HG03432 (cell line): ENCODE data around the gene FBN3.
"Not testable (repeated sequence)": the region's sequence is repeated elsewhere in the genome, so short reads cannot be mapped to it uniquely, and the experiment has no call there.

ENCODE experiments used
- ATAC-seq: cut with Tn5 transposase; IDR thresholded peaks from one replicate; pipeline ENCODE4 v1.9.1; 2021; ENCODE audit warnings: mild to moderate bottlenecking, moderate library complexity; ENCODE audit not compliant: unreplicated experiment

FBN3 gene

DNA sequence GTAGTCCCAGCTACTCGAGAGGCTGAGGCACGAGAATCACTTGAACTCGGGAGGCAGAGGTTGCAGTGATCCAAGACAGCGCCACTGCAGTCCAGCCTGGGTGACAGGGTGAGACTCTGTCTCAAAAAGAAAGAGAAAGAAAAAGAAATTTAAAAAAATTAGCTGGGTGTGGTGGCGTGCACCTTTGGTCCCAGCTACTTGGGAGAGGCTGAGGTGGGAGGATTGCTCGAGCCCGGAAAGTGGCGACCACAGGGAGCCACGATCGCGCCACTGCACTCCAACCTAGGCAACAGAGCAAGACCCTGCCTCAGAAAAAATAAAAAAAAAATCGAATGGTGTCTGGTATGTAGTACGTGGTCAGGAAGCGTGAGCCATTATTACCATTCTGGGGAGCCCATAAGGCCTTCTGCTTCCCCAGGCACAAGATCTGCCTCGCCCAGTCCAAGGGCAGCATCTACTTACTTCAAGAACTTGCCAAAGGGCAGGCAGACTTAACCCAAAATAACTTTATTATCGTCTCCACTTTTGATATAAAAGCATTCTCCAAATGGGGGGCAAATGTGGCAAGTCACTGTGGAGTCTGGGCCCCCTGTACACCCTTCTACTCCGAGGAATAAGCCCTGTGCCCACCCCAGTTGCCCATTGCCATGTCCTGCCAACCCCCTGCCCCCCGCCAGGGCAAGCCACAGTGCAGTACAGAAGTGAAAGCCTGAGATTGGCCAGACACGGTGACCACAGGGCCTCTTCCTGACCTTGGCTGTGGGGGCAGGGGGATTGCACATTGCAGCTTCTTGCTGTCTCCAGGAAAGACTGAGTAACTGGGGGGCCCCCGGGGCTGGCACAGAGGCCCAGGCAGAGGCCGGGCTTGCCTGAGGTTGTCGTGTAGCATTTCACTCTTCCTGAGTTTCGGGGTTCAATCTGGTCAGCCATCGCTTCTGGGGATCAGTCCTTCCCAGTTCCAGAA, 84.2 kb downstream of the FBN3 start:
- no peak for ATAC-seq

DNA sequence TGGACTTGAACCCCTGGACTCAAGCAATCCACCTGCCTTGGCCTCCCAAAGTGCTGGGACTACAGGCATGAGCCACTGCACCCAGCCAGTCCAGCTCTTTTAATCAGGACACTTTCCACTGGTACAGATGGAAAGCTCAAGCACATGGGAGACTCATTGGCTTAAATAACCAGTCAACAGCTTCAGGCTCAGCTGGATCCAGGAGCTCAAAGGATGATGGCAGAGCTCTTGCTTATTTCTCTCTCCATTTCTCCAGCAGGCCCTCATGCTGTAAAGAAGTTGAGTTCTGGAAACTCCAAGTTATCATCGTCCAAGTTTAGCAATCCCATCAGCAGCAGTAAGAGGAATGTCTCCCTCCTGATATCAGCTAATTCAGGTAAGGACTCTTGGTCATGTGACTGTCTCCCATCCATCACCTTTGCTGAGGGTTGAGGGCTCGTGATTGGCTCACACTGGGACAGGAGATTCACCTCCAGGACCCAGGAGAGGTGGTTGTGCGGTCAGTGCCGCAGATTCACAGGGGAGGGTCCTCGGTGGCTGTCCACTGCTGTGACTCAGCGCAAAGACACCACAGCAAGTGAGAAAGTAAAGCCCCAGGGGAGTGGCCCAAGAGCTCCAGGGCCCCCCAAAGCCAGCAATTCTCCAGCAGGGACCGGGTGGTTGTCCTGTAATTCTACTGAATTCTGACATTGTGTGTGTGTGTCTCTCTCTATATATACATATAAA, 91.7 kb downstream of the FBN3 start:
- ATAC-seq = no peak

DNA sequence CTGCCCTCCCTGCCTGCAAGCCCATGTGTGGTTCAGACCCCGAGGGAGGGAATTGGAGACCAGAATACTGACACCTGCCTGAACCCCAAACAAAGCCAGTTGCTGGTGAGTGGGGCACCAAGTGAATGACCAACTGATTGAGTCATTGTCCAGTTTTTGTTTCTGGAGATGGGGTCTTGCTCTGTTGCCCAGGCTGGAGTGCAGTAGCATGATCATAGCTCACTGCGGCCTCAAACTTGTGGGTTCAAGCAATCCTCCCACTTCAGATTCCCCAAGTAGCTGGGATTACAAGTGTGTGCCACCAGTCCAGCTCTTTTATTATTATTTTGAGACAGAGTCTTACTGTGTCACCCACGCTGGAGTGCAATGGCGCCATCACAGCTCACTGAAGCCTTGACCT, 92.9 kb downstream of the FBN3 start:
- ATAC-seq = no peak

DNA sequence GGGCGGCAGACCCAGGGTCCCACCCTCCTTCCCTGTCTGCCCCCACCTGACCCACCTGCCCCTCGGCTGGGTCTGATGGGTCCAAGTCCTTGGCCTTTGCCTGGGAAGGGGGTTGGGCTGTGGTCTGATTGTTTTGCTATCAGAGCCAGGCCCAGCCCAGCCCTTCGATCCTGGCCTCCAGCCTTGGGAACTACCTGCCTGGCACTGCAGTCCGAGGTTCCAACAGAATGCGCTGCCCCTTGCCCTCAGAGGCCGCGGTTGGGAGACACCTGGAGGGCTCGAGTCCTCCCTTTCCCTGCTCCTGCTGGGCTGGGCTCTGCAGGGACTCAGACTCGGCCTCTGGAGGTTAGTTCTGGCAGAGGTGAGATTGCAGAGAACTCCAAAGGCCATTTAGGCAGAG, 95.2 kb downstream of the FBN3 start:
- ATAC-seq = no peak

DNA sequence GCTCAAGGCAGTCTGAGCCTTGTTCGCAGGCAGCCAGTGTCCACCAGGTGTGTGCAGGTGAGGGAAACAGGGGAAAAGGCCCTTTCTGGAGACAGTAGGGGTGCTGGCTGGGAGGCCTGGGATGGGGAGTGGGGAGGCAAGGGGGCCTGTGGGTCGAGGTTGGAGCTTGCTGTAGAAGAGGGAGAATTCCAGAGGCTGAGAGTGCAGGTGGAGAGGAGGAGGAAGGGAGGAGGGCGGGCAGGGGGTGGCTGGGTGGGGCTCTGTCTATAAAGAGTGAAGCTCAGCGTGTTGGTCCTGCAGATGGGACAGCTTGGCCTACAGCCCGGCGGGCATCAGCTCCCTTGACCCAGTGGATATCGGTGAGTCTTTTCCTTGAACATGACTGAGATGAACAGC, 96.9 kb downstream of the FBN3 start, which contains the start of gene CCL25:
CCL25 (plus strand) TSS at position 297 of the 396 bp plus-strand sequence. CDS start 290 bp downstream, outside the sequence.
- ATAC-seq = no peak

DNA sequence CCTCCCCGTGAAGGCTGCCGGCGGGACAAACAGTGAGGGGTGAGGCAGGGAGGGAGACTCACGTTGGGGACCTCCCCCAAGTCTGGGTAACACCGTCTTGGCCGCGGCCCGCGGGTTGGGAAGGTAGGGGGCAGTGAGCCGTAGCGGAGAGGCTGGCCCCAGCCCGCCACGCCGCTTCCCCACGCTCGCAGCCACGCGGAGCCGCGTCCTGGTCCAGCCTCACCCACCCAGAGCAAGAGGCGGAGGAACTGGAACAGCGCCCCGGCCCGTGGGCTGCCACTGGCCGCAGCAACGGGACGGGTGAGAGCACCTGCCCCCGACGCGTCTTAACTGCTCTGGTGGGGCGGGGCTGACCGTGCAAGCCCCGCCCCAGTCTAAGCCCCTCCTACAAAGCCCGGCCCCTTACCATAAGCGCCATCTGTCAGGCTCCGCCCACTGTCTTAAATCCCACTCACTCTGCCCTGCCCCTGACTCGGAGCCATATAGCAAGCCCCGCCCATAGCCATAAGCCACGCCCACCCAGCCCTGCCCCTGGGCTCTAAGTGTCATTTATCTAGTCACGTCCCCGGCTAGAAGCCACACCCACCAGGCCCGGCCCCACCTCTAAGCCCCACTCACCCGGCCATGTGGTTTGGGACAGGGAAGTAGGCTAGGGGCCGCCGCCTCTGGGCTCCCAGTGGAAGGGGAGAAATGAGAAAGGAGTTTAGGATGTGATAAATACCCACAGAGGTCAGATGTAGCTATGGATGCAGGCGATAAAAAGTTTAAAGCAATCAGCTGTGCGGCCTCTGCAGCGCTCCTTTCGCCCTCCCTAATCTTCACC, 98.9 kb downstream of the FBN3 start:
- ATAC-seq = peak; percentile 83

DNA sequence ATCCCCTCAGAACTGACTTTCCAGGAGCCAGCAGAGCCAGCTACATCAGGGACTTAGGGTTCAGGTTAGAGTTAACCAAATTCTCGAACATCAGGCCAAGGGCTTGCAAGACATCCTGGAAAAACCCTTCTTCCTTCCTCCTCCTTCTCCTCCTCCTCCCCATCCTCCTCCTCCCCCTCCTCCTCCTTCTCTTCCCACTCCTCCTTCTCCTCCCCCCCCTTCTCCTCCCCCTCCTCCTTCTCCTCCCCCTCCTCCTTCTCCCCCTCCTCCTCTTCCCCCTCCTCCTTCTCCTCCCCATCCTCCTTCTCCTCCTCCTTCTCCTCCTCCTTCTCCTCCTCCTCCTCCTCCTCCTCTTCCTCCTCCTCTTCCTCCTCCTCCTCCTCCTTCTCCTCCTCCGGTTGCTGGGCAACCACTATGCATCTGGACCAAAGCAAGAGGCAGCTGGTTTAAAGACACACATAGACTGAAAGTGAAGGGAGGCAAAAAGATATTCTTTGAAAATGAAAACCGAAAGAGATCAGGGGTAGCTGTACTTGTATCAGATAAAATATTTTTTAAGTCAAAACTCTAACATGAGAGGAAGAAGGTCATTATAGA, 102.7 kb downstream of the FBN3 start:
- ATAC-seq = no peak

DNA sequence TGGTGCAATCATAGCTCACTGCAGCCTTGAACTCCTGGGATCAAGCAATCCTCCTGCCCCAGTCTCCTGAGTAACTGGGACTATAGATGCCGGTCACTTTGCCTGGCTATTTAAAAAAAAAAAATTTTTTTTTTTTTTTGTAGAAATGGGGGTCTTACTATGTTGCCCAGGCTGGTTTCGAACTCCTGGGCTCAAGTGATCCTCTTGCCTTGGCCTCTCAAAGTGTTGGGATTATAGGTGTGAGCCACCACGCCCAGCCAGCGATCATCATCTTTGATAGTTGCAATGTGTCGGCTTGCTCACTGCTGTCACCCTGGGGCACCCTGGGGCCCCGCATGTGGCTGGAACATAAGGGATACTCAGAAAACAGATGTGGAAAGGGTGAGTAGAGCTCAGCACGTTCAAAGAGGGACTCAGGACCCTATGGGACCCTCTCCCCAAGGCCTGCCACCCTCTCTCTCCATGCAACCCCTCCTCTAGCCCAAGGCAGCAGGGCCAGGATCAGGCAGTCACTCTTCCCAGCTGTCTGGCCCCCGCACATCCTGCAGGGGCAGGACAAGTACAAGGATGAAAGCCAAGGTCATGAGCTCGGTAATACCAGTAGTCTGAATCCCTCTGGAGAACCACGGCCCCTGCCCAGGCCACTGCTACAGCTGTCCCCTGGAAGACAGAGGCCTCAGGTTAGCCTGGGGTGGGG, 103.4 kb downstream of the FBN3 start:
- no peak for ATAC-seq

DNA sequence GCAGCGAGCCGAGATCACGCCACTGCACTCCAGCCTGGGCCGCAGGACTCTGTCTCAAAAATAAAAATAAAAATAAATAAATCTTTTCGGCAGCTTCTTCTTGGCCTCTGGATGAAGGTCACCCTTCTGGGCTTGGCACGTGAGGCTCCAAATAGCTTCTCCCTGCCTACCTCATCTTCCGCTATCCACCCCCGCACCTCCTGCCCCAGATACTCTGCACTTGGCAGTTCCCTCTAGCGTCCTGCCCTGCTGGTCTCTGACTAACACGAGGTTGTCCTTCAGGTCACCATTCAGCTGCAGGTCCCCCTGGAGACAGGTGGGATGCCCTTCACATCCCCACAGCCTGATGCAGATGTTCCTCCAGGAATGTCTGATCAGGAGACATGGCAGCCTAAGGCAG, 105.4 kb downstream of the FBN3 start:
- ATAC-seq = no peak

DNA sequence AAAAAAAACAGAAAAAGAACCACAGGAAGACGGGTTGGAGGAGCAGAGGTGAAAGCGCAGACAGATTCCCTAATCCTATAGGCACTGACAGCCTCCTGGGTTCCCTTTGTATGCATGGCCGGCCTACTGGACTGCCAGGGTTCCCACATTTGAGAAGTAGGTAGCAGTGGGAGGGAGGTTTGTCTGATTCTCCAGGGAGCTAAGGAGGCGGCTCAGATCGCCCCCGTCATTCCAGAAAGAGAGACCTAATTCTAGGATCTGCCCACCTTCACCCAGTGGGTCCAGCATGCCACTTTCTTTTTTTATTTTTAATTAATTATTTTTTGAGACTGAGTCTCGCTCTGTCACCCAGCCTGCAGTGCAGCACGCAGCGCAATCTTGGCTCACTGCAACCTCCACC, 106.5 kb downstream of the FBN3 start:
- ATAC-seq = no peak

DNA sequence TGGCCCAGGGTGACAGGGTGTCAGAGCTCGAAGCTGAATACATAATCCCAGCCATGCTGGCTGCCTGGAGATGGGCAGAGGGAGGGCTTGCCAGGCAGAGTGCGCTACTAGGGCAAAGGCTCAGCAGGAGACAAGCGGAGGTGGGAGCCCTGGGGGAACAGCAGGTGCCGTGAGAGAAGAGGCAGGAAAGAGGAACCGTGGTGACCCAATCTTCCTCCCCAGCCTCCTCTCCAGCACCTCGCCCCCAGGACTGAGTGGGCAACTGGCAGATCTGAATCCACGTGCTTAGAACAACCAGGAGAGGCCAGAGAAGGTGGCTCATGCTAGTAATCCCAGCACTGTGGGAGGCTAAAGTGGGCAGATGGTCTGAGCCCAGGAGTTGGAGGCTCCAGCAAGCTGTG, 107.9 kb downstream of the FBN3 start:
- ATAC-seq = no peak

DNA sequence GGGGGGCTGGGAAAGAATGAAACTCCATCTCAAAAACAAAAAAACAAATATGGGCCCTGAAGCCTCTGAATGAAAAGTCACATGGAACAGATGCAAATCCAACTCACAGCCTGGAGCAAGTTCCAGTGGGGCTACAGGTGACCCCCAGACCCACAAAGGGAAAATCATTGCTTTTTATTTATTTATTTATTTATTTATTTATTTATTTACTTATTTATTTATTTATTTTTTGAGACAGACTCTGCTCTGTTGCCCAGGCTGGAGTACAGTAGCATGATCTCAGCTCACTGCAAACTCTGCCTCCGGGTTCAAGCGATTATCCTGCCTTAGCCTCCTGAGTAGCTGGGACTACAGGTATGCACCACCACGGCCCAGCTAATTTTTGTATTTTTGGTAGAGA, 110.2 kb downstream of the FBN3 start:
- ATAC-seq = no peak

DNA sequence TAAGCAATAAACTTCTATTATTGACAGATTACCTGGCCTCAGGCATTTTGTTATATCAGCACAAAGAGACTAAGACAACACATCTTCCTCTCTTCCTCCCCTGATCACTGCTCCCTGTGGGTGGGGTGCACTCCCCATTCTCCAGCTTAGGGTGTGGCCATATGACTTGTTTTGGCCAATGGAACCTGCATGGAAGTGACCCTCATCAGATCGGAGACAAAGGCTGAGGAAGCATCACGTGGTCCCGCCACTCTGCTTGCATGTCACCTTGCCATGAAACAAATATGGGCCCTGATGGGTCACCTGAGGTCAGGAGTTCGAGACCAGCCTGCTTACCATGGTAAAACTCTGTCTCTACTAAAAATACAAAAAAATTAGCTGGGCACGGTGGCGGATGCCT, 110.6 kb downstream of the FBN3 start:
- ATAC-seq = no peak

DNA sequence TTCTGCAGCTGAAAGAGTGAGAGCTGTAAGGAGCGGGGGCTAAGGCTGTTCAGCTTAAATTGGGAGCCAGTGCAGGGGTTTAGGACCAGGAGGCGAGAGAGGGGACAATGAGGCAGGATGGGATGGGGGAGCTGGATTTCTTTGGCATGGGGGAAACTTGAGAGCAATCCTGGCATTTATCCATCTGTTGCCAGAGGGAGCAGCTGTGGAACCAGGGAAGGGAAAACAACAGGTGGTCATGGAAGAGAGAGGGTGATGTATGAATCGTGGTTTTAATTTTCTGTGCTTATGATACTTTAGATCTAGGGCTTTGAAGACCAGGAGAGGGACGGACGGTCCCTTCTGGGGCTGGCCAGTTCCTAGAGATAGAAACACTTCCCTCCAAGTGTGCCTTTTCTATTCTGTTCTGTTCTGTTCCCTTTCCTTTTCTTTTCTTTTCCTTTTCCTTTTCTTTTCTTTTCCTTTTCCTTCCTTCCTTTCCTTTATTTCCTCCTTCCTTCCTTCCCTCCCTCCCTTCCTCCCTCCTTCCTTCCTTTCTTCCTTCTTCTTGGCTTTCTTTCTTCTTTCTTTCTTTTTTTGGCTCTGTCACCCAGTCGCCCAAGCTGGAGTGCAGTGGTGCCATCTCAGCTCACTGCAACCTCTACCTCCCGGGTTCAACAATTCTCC, 112.8 kb downstream of the FBN3 start:
- ATAC-seq = no peak

DNA sequence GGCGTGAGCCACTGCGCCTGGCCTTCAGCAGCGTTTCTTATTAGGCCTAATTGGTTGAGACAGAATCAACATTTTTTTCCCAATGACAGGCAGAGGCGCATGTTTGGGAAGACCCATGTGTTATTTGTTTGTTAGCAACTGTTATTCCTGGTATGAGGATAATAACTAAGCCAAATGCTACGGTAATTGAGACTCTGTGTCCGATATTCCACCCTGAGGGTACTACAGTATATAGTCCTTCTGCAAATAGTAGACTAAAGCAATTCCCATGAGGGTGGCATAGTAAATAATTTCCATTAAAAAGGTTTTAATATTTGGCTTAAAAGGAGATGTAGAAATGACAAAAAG, 115.2 kb downstream of the FBN3 start:
- ATAC-seq = no peak

DNA sequence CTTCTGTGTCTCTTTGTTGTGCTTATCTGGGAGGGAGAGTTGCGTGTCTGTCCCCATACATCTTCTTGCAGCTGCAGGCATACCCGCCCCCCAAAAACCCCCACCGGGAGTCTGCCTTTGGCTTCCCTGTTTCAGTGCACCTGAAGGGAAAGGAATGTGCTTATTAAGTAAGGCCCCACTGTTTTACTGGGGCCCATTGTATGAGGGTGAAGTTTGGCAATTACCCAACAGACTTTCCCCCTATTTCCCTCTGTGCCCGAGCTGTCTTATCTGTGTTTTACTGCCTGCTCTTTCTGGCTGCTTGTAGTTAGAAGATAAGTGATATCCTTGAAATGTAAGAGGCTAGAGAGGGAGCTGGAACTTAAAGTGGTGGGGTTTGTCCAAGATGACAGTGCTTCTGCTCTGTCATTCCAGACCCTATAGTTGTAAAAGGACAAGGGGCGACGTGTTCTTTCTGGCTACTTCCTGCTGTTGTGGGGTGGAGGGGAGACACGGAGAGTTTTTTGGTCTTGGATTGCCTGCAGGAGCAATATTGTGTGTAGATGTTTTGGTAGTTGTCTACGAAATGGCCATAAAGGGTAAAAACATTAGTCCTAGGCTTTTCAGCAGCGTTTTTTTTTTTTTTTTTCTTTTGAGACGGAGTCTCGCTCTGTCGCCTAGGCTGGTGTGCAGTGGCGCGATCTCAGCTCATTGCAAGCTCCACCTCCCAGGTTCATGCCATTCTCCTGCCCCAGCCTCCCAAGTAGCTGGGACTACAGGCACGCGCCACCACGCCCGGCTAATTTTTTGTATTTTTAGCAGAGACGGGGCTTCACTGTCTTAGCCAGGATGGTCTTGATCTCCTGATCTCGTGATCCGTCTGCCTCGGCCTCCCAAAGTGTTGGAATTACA, 115.9 kb downstream of the FBN3 start:
- ATAC-seq = not testable (repeated sequence)

DNA sequence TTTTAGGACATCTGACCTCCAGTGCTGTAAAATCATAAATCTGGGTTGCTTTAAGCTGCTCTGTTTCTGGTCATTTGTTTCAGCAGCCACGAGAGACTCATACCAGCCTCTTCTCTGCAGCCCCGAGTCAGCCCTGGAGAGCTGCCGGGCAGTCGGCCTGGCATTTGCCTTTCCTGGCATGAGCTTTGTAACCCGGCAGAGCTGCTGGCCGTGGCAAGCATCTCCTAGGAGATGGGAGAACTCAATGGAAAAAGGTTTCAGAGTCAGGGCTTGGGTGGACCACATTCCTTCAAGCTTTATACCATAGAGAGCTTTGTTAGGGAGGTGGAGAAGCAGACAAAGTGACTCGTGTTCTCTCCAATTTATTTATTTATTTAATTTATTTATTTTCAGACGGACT, 118.4 kb downstream of the FBN3 start:
- no peak for ATAC-seq

DNA sequence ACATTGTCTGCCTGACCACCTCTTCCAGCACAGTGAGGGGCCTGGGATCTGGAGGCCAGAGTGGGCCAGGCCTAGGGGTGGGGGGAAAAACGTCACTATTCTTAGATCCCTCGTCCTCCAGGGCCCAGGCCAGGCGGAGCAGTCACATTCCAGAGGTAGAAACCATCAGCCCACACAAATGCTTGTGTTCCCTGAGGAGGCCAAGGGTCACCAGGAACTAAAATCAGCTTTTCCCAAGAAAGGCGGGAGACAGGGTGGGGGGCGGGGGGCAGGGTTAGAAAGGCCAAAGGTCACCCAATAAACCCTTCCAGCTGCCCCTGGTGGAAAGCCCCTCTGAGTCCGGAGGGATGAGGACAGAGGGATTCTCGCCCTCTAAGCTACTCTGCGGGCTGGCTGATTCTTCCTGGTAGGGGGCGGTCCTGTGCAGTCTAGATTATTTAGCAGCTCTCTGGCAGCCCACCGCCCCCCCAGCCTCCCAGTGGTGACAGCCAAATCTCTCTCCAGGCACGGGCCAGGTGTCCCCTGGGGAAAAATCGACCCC, 120.4 kb downstream of the FBN3 start:
- ATAC-seq = no peak
